ENCODE data around the gene DGKG. TPM values are rescaled to one million over a fixed set of nuclear protein-coding genes. Genes with fewer than 3 reads are reported as not detected.

Gene DGKG
- total RNA-seq, 2 experiments from 2014 or later = not detected

DNA sequence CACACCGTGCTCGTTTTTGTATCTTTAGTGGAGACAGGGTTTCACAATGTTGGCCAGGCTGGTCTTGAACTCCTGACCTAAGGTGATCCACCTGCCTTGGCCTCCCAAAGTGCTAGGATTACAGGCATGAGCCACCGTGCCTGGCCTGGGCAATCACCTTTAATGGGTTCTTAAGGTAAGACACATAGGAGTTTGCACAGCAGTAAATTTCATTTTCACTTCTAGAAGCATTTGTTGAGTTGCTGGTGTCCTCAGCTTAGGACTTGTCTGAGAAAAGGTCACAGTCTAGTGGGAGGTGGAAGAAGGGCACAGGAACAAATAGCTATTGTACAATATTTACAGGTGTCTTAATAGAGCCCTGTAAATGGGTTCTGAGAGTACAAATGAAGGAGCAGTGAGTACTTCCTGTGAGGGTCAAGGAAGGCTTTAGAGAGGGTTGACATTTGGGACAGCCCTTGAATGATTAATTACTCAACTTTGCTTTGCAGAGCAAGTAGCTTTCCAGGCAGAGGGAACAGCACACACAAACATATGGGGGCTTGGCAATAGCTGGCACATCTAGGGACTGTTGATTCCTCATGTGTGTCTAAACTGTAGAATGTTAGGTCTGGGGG lies 244.4 kb downstream of the DGKG start:
- Histone ChIP-seq H3K36me3 (ENCODE audit: insufficient read depth, low read length) (no peaks in the 10 kb centered on the region), H3K27me3 (ENCODE audit: control insufficient read depth in 1 of 2, insufficient read depth in 2 of 2, low read length in 2 of 2) (peaks cover 18 to 48% of the 10 kb centered on the region in 2 experiments), H3K4me1 (ENCODE audit: insufficient read depth, low read length) (no peaks in the 10 kb centered on the region), H3K27ac (ENCODE audit: low read depth in 1 of 2, low read length in 2 of 2) (no peak overlapping the region), H3K4me3 (ENCODE audit: low read length) (no peak overlapping the region), H3K9me3 (ENCODE audit: control insufficient read depth in 1 of 2, insufficient read depth in 1 of 2, low read length in 2 of 2) (no peaks in the 10 kb centered on the region)
- TF ChIP-seq CTCF (IDR thresholded peaks at IDR 0.05) = no peak
- DNase-seq = no peak
- intact Hi-C loops (cut with DNase I, micrococcal nuclease) = loop anchor here in 1 of 2 experiments (10.0 kb wide), 1 partner anchor 417 kb away; no protein-coding TSS in a partner anchor
- H3K27me3 Mint-ChIP-seq = peaks cover 84% of the 10 kb centered on the region
- ChIA-PET CTCF (no interaction called here), POLR2A (no interaction called here)
- no peaks in the 10 kb centered on the region for H3K36me3 Mint-ChIP-seq (ENCODE audit: low read depth)
- no peak overlapping the region for H3K4me3 Mint-ChIP-seq
- H3K9me3 Mint-ChIP-seq = no peaks in the 10 kb centered on the region
- ATAC-seq (ENCODE audit: poor library complexity) = no peak
- no peaks in the 10 kb centered on the region for H3K4me1 Mint-ChIP-seq (ENCODE audit: low read depth)
- no peak overlapping the region for H3K27ac Mint-ChIP-seq

DNA sequence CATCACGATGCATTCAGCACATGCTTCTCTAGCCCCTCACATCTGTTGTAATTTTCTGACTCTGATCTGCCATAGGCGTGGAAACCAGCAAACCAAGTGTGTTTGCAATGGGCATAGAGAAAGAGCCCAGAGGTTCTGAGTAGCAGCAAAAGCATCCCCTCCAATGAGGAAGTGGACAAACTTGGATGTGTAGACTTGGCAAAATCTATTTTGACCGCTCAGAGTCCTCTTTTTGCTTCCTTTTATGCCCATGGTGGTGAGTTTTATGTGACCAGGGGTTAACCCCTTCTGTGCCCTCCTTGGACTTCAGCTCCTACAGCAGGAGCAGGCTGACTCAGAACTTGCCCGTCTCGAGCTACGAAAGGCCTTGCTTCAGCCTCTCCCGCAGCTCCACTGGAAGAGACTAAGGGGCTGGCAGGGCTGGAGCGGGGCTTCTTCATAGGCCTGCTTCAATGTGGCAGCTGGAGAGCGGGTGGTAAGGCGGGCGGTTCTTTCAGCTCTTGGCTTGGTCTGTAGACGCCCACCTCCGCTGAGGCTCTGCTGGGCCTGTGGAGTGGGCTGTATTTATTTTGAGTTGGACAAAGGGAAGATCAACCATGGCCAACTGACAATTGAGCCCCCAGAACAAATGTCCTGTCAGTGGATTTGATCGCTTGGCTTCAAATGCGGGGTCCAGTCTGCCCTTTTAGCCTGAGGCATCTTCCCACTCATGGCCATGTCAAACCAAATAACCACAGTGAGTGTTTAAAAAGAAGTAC lies 246.6 kb downstream of the DGKG start:
- Histone ChIP-seq H3K9me3 (ENCODE audit: control insufficient read depth in 1 of 2, insufficient read depth in 1 of 2, low read length in 2 of 2) (peaks cover 0 to under 1% of the 10 kb centered on the region in 2 experiments), H3K27me3 (ENCODE audit: control insufficient read depth in 1 of 2, insufficient read depth in 2 of 2, low read length in 2 of 2) (peaks cover 30 to 60% of the 10 kb centered on the region in 2 experiments), H3K4me1 (ENCODE audit: insufficient read depth, low read length) (peaks cover 8% of the 10 kb centered on the region), H3K27ac (ENCODE audit: low read depth in 1 of 2, low read length in 2 of 2) (no peak overlapping the region), H3K36me3 (ENCODE audit: insufficient read depth, low read length) (no peaks in the 10 kb centered on the region), H3K4me3 (ENCODE audit: low read length) (no peak overlapping the region)
- TF ChIP-seq CTCF (IDR thresholded peaks at IDR 0.05) = no peak
- DNase-seq (no peak), ATAC-seq (ENCODE audit: poor library complexity) (no peak)
- Mint-ChIP-seq H3K4me3 (no peak overlapping the region), H3K9me3 (no peaks in the 10 kb centered on the region), H3K27ac (no peak overlapping the region), H3K4me1 (ENCODE audit: low read depth) (peaks cover 10% of the 10 kb centered on the region), H3K27me3 (peaks cover 90% of the 10 kb centered on the region), H3K36me3 (ENCODE audit: low read depth) (no peaks in the 10 kb centered on the region)
- ChIA-PET POLR2A (no interaction called here), CTCF (interaction anchor here (1.4 kb wide), 1 partner anchor 404 kb away, joined by 3 read pairs; no protein-coding TSS in a partner anchor)
- intact Hi-C loops (cut with DNase I, micrococcal nuclease) = loop anchor here in 1 of 2 experiments (10.0 kb wide), 1 partner anchor 419 kb away; no protein-coding TSS in a partner anchor

GRCh38 chr3:186110975-186111974 lies 250.8 kb downstream of the DGKG start:
- no peak for TF ChIP-seq CTCF (IDR thresholded peaks at IDR 0.05)
- H3K36me3 Mint-ChIP-seq (ENCODE audit: low read depth) = no peaks in the 10 kb centered on the region
- H3K36me3 ChIP-seq (ENCODE audit: insufficient read depth, low read length) = no peaks in the 10 kb centered on the region
- no peak overlapping the region for H3K27ac ChIP-seq (ENCODE audit: low read depth in 1 of 2, low read length in 2 of 2)
- H3K4me1 ChIP-seq (ENCODE audit: insufficient read depth, low read length) = peaks cover 41% of the 10 kb centered on the region
- peaks cover 90% of the 10 kb centered on the region for H3K27me3 Mint-ChIP-seq
- ChIA-PET POLR2A (no interaction called here), CTCF (no interaction called here)
- peaks cover 58 to 77% of the 10 kb centered on the region in 2 experiments for H3K27me3 ChIP-seq (ENCODE audit: control insufficient read depth in 1 of 2, insufficient read depth in 2 of 2, low read length in 2 of 2)
- H3K4me3 ChIP-seq (ENCODE audit: low read length) = no peak overlapping the region
- intact Hi-C loops (cut with DNase I, micrococcal nuclease) = loop anchor here in 1 of 2 experiments (10.0 kb wide), 1 partner anchor 424 kb away; no protein-coding TSS in a partner anchor
- H3K27ac Mint-ChIP-seq = no peak overlapping the region
- H3K4me1 Mint-ChIP-seq (ENCODE audit: low read depth) = peaks cover 42% of the 10 kb centered on the region
- no peak for ATAC-seq (ENCODE audit: poor library complexity)
- peaks cover 0 to 15% of the 10 kb centered on the region in 2 experiments for H3K9me3 ChIP-seq (ENCODE audit: control insufficient read depth in 1 of 2, insufficient read depth in 1 of 2, low read length in 2 of 2)
- DNase-seq = peak in 3 of 14 experiments; percentile 4 to 21 (median 20)
- H3K9me3 Mint-ChIP-seq = no peaks in the 10 kb centered on the region
- H3K4me3 Mint-ChIP-seq = peak overlapping the region; percentile 80
